GM12878 (cell line): ENCODE results near the gene ZNF407. TPM values are rescaled to one million over a fixed set of nuclear protein-coding genes. Genes with fewer than 3 reads are reported as not detected.

Experiments used
- BMI1 ChIP-seq: fragments of 450-650 bp; IDR thresholded peaks from 2 replicates; pipeline ENCODE4 v1.6.1; 2016; ENCODE audit warnings: mild to moderate bottlenecking, moderate library complexity, borderline replicate concordance
- ESRRA ChIP-seq: IDR thresholded peaks from 2 replicates; pipeline ENCODE4 v1.6.1; 2012; ENCODE audit warnings: mild to moderate bottlenecking, low read length, improper control_type of control experiment
- FOXK2 ChIP-seq: fragments of 450-650 bp; IDR thresholded peaks from 2 replicates; pipeline ENCODE4 v1.6.1; 2017; ENCODE audit warnings: mild to moderate bottlenecking, moderate library complexity
- NFYB ChIP-seq: IDR thresholded peaks from 2 replicates; pipeline ENCODE4 v1.6.1; 2011; ENCODE audit warnings: low read depth, mild to moderate bottlenecking, low read length, improper control_type of control experiment, moderate library complexity; ENCODE audit not compliant: insufficient read depth
- NR2C1 ChIP-seq: fragments of 450-650 bp; IDR thresholded peaks from 2 replicates; pipeline ENCODE4 v1.6.1; 2017; ENCODE audit warnings: antibody characterized with exemption, mild to moderate bottlenecking, moderate library complexity
- NR2C2 ChIP-seq: IDR thresholded peaks from 2 replicates; pipeline ENCODE4 v1.6.1; 2011; ENCODE audit warnings: borderline replicate concordance, low read depth; ENCODE audit not compliant: control insufficient read depth, insufficient read length
- RAD21 ChIP-seq: IDR thresholded peaks from 2 replicates; pipeline ENCODE4 v1.6.1; 2011; ENCODE audit warnings: mild to moderate bottlenecking, low read depth, low read length, moderate library complexity; ENCODE audit not compliant: insufficient read depth
- SMAD1 ChIP-seq: fragments of 450-650 bp; IDR thresholded peaks from 2 replicates; pipeline ENCODE4 v1.6.1; 2018; ENCODE audit warnings: mild to moderate bottlenecking, low read depth; ENCODE audit not compliant: partially characterized antibody
- WRNIP1 ChIP-seq: IDR thresholded peaks from 2 replicates; pipeline ENCODE4 v1.6.1; 2011; ENCODE audit warnings: low read depth, low read length, improper control_type of control experiment, borderline replicate concordance
- YBX1 ChIP-seq: fragments of 450-650 bp; IDR thresholded peaks from 2 replicates; pipeline ENCODE4 v1.6.1; 2016; ENCODE audit warnings: antibody characterized with exemption
- polyA plus RNA-seq, 11 experiments: library from polyadenylated mRNA; depleted of rRNA in 4 of 11; unstranded in 6 of 11; stranded (reverse) in 5 of 11; fragments of >200 nt; fragmentation: Nextera tagmentation in 4 of 11; fragmentation: Illumina TruSeq in 1 of 11; extraction: Ambion mirVana in 4 of 11; extraction: Trizol in 1 of 11; gene quantifications; 1 replicate in 1 of 11; 2 replicates in 10 of 11; pipeline versions ENCODE4 v1.2.1 to v1.2.3, GENCODE V29; 2011 to 2016; ENCODE audit warnings: inconsistent platforms in 2 of 11, missing spikeins in 2 of 11, low read depth in 1 of 11
- total RNA-seq, 4 experiments: library from RNA; depleted of rRNA in 3 of 4; stranded (reverse); fragments of >200 nt in 3 of 4; fragmentation: Illumina TruSeq in 1 of 4; extraction: Trizol in 1 of 4; gene quantifications; 2 replicates each; pipeline versions ENCODE4 v1.2.1 to v1.2.3, GENCODE V29; 2013 to 2021
- TF ChIP-seq, protein P1 (sequence below): fragments of 450-650 bp; IDR thresholded peaks from 2 replicates; pipeline ENCODE4 v1.6.1; 2018; ENCODE audit warnings: borderline replicate concordance, mild to moderate bottlenecking; ENCODE audit not compliant: partially characterized antibody

The ZNF407 gene
- total and polyA plus RNA-seq, 10 of the 15 experiments (the other 5 are each of a cell fraction or from before 2014, with no cell fraction given), result 0.69 to 11.6 (median 5.3) TPM

DNA sequence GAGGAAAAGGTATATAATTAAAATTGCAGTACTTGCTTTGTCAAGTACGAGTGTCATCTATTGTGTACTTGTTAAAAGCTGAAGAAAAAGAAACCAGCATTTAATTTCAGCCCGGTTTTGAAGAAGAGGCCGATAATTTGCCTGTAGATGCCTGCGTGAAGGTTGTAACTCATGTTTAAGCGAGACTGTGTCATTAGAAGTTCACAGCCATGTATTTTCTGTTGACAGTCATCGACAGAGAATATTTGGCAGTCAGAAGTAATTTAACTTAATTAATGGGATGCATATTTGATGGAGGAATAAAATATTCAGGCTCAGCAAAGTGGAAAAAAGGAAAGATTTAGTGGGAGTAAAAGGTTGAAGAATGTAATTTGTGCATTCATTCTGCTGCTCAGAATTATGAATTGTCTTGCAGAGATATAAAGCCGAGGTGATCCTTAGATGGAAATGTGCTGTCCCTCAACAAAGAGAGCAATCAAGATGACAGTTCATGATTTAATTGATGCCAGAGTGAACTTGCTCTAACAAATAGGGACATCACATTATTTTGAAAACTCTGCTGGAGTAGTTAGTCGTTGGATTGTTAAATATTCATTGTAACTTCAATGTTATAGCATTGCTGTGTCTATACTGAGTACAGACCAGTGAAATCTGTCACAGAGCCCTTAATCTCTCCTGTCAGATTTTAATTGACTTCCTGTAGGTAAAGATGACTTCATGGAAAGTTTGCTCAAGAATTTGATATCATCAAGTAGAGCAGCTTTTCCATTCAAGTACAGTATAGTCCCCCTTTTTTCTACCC is 53.9 kb downstream of the ZNF407 start (continued):
- TF ChIP-seq, protein P1, sequence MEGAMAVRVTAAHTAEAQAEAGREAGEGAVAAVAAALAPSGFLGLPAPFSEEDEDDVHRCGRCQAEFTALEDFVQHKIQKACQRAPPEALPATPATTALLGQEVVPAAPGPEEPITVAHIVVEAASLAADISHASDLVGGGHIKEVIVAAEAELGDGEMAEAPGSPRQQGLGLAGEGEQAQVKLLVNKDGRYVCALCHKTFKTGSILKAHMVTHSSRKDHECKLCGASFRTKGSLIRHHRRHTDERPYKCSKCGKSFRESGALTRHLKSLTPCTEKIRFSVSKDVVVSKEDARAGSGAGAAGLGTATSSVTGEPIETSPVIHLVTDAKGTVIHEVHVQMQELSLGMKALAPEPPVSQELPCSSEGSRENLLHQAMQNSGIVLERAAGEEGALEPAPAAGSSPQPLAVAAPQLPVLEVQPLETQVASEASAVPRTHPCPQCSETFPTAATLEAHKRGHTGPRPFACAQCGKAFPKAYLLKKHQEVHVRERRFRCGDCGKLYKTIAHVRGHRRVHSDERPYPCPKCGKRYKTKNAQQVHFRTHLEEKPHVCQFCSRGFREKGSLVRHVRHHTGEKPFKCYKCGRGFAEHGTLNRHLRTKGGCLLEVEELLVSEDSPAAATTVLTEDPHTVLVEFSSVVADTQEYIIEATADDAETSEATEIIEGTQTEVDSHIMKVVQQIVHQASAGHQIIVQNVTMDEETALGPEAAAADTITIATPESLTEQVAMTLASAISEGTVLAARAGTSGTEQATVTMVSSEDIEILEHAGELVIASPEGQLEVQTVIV, result no peak
- no peak for TF ChIP-seq SMAD1
- no peak for TF ChIP-seq NR2C1
- TF ChIP-seq YBX1, result no peak
- TF ChIP-seq NFYB, result no peak
- TF ChIP-seq RAD21, result no peak
- no peak for TF ChIP-seq BMI1
- TF ChIP-seq WRNIP1, result no peak
- TF ChIP-seq NR2C2, result no peak
- TF ChIP-seq ESRRA, result no peak
- no peak for TF ChIP-seq FOXK2
